DMS 273 treated with DMSO at 0.1 percent for 48 hours (cell line): ENCODE measurements around the gene RNF208.
"Not testable (repeated sequence)": the region's sequence is repeated elsewhere in the genome, so short reads cannot be mapped to it uniquely, and the experiment has no call there.

ENCODE experiments used
- DNase-seq: peaks from one replicate; lab custom pipeline; 2025; lab: John Stamatoyannopoulos, UW

RNF208 gene

DNA sequence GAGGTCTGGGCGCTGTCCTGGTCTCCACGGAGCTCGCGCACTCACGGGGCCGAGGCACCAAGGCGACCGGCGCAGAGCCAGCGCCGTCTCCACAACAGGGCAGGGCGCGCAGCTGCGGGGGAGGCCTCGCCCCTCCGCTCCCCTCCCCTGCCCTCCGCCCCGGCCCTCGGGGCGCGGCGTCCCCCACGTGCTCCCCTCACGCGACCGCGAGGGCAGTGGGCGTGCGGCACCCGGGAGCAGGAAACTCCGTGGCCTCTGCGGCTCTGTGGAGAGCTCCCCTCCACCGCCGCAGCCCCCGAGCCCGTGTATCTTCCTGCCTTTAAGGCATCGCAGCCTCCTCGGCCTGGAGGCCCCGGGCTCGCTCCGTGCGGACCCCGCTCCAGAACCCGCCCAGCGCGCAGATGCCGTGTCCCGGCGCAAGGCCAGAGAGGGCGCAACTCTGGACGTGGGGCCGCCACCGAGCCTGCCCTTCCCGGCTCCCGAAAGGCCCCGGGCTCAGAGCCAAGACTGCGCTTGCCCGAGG lies 18.3 kb upstream of the RNF208 start:
- no peak for DNase-seq

GRCh38 chr9:137239541-137240200 lies 17.6 kb upstream of the RNF208 start:
- DNase-seq = not testable (repeated sequence)

DNA sequence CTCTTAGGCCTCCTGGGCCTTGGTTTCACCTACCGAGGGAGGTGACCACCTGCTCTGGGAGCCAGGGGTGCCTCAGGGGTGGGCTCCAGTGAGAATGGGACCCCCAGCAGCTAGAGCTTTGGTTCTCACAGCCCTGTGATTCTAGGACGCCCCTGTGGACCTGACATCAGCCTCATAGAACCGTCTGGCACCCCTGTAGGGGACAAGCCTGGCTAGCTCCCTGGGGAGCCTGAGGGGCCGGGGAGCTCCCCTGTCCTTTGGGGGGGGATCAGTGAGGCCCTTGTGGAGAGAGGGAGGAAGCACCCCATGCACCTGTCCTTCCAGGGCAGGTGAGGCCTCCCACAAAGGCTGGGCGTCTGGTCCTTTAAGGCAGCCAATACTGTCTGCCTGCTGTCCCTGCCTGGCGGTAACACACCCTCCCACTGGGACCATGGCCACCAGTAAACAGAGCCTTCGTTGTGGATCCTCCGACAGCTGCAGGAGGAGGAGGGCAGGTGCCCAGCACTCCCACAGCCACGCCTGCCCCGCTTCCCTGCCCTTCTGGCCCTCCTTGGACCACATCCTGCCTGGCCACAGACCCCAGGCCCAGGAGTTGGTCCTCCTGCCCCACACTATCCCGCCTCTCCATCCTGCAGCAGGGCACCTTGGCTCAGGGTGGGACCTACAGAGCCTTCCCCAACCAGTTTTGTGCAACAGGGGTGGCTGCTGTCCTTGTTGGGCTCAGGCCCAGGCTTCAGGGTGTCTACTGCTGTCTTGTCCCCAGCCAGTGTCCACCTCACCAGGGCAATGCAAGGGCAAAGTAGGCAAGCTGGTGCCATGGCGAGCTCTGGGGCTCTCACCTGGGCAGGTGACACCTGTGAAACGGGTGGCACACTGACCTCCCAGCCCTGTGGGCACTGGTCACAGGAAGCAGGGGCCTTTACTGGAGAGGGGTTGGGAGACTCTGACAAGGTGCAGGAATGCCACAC lies 16.0 kb upstream of the RNF208 start:
- no peak for DNase-seq

DNA sequence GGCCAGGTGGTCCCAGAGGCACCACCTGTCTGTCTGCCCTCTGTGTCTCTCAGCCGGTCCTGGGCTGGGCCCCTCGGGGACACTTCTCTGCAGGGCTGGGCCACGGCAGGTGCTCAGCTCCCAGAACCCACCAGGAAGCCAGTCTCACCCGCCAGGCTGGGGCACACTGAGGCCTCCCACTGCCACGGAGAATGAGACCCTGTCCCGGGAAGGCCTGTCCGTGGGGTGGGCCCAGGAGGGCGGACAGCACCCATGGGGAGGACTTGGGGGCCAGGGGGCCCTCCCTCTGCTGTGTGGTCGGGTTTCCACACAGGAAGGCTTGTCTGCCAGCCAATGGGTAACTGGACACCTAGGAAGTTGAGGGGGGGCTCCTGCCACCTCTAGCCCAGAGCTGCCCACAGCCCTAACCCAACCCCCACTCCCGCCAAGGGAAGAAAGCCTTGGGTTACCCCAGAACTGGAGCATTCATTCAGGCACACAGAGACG lies 14.9 kb upstream of the RNF208 start:
- DNase-seq = no peak

DNA sequence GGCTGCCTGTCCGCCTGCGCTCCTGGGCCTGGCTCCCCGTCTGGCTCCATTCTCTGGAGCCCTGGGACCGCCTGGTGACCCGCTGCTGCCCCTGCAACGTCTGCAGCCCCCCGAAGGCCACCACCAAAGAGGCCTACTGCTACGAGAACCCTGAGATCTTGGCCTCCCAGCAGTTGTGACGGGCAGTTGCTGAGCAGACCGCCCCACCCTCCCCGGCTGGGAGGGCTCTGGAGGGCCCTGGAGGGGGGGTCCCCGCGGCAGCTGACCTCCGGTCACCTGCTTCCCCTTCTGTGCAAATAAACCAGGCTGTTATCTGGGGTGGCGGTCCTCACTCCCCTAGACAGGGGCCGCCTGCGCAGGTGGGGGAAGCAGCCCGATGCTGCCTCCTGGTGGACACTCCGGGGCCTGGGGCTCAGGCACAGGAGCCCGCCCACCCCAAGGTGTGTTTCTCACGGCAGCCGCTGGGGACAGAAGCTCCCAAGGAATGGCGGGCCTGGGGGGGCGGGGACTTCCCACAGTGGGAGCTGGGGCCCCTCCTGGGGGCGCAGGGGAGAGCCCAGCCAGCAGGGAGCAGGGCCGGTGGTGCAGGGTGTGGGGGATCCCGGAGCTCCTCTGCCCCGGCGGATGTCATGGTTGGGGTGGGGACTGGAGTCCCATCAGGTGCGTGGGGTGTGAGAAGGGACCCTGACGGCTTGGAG lies 14.3 kb upstream of the RNF208 start:
- peak; percentile 30 for DNase-seq

DNA sequence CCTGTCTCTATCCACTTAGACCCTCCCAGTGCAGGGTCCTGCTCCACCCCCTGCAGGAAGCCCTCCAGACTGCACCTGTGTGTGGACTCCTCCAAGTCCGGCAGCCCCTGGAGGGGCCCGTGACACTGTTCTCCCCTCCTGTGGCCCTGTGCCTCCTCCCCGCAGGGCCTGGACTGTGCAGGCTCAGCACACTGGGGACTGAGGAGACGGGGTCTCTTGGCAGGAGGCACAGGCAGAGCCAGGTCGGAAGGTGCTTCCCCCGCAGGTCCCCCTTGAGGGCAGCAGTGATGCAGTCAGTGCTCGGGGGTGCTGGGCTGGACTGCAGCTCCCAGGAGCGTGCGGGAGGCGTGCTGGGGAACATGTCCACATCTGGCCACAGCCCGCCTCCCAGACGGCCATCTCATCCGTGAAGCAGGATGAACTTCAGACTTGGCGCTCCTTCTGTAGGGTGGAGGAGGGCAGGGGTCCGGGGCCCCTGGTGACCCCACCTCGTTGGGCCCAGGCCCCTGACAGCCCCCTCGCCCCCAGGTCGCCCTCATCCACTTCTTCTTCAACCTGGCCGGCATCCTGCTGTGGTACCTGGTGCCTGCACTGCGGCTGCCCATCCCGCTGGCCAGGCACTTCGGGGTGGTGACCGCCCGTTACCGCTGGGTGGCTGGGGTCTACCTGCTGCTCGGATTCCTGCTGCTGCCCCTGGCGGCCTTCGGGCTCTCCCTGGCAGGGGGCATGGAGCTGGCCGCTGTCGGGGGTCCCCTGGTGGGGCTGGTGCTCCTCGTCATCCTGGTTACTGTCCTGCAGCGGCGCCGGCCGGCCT lies 13.6 kb upstream of the RNF208 start:
- DNase-seq = no peak

- DNase-seq = no peak
Measured at GRCh38 chr9:137234758-137235423, 12.9 kb upstream of the RNF208 start.

GRCh38 chr9:137234055-137234697 lies 12.1 kb upstream of the RNF208 start:
- DNase-seq = no peak

GRCh38 chr9:137233143-137233980 lies 11.3 kb upstream of the RNF208 start:
- no peak for DNase-seq

GRCh38 chr9:137232510-137232909 lies 10.5 kb upstream of the RNF208 start:
- no peak for DNase-seq

DNA sequence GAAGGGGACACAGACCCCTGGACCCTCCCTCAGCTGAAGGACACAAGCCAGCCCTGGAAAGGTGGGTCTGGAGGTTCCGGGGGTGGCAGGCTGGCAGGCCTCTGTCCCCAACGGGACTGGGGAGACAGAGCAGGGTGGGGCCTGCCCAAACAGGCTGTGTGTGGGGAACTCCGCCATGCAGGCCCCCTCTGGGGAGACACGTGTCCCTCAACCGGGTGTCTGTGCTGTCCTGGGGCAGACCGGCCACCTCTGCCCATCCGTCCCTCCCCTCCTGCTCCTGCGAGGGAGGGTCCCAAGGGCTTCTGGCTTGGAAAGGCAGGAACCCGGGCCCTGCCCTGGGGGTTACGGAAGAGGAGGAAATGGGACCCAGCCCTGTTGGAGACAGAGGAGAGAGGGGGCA lies 10.1 kb upstream of the RNF208 start:
- no peak for DNase-seq

DNA sequence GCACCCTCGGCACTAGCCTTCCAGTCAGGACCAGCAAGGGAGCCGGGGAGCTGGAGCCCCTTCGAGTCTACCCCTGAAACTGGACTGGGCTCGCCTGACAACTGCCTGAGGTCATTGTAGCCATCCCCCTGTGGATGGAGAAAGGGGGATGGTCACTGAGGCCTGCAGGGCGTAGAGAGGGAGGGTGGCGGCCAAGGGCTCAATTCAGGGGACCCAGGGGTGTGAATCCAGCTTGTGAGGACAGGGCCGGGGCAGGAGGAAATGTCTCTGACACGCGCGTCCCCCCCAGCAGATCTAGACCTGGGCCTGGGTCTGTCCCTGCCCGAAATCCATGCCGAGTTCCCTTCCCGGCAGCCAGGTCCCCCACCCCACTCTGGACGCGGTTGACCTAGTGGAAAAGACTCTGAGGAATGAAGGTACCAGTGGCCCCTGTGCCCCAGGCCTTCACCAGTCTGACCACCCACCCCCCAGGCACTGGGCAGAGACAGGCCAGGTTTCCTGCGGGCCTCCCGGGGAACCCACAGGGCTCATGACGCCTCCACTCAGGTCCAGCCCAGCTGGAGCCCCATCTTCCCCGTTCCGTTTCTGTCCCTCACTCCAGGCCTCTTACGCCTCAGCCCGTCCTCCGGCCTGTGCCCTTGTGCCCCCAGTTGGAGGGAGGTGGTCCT lies 9.5 kb upstream of the RNF208 start:
- DNase-seq = no peak

DNA sequence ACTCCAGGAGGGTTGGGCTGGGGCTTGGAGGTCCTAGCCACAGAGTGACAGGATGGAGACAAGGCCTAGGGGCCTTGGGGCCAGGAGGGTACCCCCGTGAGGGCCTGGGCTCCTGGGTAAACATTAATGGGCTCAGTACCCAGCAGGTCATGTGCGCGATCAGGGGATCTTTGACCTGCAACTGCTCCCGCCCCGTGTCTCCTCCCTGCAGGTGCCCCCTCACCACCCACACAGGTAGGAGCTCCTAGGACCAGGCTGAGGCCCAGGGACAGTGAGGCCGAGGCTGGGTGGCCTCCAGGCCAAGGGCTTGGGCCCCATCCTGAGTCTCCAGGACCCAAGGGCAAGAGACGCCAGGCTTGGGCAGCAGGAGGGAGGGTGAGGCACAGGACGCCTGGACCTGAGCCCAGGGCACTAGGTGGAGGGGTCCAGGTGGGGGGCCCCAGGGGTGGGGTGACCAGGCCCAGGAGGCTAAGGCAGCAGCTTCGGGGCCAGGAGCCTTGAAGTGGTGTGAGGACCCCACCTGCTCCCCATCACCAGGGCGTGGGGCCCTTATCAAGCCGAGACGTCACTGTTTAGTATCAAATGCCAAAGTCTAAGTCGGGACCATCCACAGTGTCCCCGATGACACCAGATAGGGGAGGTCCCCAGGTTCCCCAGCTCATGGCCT lies 8.8 kb upstream of the RNF208 start, which contains the start of gene SLC34A3:
SLC34A3 (plus strand) TSS at position 197 of the 667 bp plus-strand sequence. CDS start 802 bp downstream, outside the sequence.
- DNase-seq = no peak

GRCh38 chr9:137229903-137230704 lies 8.1 kb upstream of the RNF208 start:
- DNase-seq = no peak

GRCh38 chr9:137228968-137229896 lies 7.2 kb upstream of the RNF208 start:
- no peak for DNase-seq

- DNase-seq = no peak
Measured at GRCh38 chr9:137228506-137228967, 6.5 kb upstream of the RNF208 start.
